HG03457 (cell line): ENCODE data around the gene CALML5.

Source experiments
- ATAC-seq: cut with Tn5 transposase; IDR thresholded peaks from one replicate; pipeline ENCODE4 v1.9.1; 2021; ENCODE audit warnings: moderate number of reproducible peaks; ENCODE audit not compliant: unreplicated experiment

CALML5 gene

DNA sequence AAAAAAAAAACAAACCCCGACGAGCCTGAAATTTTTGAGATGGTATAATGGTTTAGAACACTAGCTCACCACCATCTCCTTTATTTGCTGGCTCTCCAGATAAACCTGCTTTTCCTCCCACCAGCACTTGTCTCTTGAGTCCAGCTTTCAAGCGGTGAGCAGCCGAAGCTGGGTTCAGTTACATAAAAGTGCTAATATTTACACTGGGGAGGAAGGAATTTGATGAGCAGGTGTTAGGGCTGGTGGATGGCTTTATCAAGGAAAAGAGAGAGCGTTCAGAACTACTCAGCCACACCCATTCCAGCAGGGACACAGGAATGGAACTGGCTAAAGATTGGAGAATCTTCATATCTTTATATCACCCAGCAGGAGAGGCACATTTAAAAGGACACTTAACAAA, 18.8 kb upstream of the CALML5 start:
- no peak for ATAC-seq

GRCh38 chr10:5517546-5517945, 18.2 kb upstream of the CALML5 start:
- no peak for ATAC-seq

- no peak for ATAC-seq
Measured at GRCh38 chr10:5515948-5516761, 16.8 kb upstream of the CALML5 start.

- no peak for ATAC-seq
Measured at GRCh38 chr10:5514226-5514850, 15.0 kb upstream of the CALML5 start.

GRCh38 chr10:5512881-5513612, 13.7 kb upstream of the CALML5 start:
- no peak for ATAC-seq

DNA sequence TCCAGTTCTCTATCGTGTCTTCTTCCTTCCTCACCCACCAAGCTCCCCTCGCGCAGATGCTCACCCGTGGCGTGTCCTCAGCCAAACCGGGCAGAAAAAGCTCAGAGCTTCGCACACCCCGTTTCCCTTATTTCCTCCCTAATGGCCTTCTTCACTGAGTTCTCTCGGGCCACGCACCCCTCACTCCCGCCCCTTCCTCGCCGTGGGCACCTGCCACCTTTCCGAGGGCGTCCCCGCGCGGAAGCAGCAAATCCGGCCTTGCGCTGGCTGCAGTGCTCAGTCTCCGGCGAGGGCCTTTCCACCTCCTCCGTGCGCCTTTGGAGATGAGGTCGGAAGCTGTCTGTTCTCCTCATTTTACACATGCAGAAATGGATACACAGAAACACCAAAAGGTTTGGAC, 13.0 kb upstream of the CALML5 start:
- ATAC-seq = no peak

DNA sequence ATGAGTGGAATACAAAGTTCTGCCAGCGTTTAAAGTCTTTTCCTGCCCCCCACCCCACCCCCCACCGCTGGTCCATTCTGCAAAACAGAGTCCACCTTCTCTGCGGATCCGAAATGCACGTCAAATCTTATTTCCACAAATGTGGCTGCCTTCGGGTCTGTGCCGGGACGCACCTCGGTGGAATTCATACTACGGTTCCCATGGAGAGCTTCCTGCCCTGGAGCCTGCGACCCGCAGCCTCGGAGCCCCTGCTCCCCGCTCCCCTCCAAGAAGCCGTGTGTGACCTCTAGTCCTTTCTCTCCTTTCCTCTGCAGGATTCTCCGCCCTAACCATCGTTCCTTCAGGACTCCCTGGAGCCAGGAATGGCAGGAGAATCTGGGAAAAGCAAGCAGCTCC, 12.5 kb upstream of the CALML5 start:
- no peak for ATAC-seq

- no peak for ATAC-seq
Measured at GRCh38 chr10:5511231-5511884, 12.0 kb upstream of the CALML5 start.

DNA sequence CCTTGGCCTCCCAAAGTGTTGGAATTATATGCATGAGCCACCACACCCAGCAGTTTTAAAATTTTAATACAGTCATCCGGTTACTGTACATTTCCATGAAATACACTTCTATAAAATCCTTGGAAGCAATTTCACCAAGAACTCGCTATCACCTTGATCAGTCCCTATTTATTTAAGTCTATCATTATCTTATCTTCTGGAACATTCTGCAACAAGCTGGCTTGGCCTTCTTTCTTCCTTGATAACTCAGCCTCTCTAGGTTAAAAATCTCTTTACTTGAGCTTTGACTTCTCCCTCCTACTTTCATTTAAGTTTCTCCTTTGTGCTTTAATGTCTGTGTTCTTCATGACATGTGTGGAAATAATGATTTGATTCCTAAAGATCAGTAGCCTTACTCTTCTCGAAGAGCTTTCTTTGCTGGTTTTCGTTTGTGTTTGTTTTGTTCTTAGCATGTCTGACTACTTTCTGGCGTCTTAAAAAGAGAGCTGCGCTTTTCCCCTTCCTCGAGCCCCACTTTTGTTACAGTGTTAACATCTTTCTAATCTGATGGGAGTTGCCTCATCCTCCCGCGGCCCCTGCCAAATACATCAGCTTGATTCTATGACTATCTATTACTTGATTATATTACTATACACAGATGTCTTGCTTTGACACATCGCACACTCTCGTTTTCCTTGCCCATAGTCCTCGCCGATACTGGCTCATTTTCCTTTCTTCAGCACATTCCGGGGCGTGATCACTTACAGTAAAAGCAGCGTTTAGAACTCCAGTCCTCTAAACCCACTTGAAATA, 11.1 kb upstream of the CALML5 start:
- no peak for ATAC-seq

GRCh38 chr10:5509691-5510090, 10.3 kb upstream of the CALML5 start:
- no peak for ATAC-seq

DNA sequence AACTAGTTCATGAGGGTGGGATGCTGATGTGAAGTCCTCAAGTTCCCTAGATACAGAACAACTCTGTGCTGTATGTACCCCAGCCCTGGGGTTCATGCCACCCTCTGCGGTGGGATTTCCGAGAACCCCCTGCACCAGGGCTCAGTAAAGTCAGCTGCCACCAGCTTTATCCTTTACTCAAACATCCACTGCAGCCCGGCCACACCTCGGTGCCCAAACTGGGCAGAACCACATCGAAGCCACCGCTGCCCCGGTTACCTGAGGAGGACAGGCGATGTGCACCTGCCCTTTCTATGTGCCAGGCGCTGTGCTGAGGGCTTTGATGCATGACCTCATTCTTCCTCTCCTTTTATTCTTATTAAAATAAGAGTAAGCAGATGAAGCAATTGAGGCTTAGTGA, 9.9 kb upstream of the CALML5 start:
- no peak for ATAC-seq

DNA sequence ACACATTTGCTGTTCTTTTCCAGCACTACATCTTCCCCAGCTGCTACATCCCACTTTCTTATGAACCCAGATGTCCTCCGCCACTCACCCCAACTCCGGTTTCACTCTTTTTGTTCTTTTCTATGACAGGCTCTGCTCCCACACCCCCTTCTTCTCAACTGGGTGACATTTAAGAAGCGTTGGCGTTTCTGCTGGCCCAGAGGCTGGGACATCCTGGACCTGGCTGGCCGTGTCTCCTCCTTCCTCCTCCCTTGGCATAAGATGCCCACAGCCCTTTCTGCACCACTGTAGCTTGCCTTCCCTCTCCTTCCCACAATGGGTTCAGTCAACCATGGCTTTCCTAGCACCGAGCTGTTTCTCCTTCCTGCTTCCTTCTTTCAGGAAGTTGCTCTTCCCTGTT, 9.4 kb upstream of the CALML5 start:
- no peak for ATAC-seq

DNA sequence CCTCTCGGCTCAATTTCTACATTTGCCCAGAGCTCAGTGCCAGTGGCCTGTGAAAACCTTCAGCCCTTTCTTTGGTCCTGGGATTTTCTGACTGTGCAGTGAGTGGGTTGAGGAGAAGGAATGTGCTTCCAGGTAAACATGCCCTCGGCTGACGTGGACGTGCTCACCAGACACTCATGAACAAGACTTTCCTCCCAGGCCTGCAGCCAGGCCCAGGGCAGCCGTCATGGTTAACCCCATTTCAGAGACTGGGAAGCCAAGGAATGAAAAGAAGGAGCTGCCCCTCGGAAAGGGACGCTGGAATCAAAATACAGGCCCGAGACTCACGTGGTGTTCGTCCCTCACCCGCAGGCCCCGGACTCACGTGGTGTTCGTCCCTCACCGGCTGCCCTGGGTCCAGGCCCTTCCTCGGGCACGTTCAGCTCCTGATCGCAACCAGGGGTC, 8.8 kb upstream of the CALML5 start:
- ATAC-seq = no peak

DNA sequence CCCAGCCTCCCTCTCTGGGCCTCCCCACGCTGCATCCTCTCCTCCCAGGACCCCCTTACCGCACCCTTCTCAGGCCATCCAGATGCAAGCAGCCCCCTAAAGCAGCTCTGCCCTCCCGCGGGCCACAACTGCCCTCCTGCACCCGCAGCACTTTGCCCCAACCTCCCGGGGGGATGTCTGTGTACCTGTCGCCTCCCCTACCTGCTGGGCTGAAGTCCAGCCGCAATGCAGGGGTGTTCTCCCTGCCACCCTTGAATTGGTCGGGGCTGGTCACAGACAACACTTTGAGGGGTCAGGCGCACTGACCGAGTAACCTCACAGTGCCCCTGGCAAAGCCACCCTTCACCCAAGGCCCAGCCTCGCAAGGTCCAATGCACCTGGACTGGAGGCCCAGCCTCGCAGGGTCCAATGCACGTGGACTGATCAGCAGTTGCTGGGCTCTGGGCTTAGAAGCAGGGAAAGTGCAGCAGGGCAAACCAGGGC, 8.3 kb upstream of the CALML5 start:
- ATAC-seq = no peak

- ATAC-seq = no peak
Measured at GRCh38 chr10:5506751-5507648, 7.6 kb upstream of the CALML5 start.

DNA sequence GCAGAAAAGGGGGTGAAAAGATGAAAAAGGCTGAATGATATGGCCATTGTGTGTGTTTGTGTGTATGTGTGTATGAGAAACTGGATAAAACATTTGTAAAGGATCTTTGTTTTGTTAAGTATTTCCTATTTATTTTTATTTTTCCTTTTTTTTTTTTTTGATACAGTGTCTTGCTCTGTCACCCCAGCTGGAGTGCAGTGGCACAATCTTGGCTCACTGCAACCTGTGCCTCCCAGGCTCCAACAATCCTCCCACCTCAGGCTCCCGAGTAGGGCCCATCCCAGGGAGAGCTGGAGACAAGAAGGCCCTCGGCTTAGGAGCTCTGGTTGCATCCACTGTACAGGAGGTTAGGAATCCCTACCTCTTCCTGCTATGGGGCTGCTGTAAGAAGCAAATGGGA, 6.9 kb upstream of the CALML5 start:
- no peak for ATAC-seq

- no peak for ATAC-seq
Measured at GRCh38 chr10:5504146-5505072, 5.0 kb upstream of the CALML5 start.

DNA sequence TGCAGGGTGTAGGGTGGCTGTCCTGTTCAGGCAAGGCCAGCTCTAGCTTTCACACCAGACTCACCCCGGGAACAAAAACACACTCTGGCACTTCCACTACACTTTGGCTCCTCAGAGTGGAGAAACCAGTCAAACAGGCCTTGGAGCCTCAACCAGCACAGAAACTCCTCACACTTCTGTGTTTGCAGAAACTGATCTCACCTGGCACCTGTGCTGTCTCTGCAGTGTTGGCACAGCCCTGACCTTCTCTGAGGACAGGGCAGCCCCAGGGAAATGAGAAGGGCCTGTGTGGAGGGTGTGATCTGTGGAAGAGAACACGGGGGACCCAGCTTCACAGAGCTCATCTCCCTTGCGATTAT, 4.1 kb upstream of the CALML5 start:
- ATAC-seq = no peak
